ENCODE measurements around the gene FCRL4.

The FCRL4 gene

GRCh38 chr1:157584503-157584902, 13.4 kb downstream of the FCRL4 start:
- TF ChIP-seq CTCF (IDR thresholded peaks at IDR 0.05; ENCODE audit: low read depth, low read length), result no peak
- DNase-seq (ENCODE audit: low read depth, low spot score), result no peak
- in situ Hi-C loops (cut with HindIII; ENCODE audit: low sequenced_read_pairs), result no loop called here
- no peak overlapping the region for H3K4me3 ChIP-seq (ENCODE audit: low read depth, low read length)

- no peak for TF ChIP-seq CTCF (IDR thresholded peaks at IDR 0.05; ENCODE audit: low read depth, low read length)
- DNase-seq (ENCODE audit: low read depth, low spot score), result no peak
- no peak overlapping the region for H3K4me3 ChIP-seq (ENCODE audit: low read depth, low read length)
- in situ Hi-C loops (cut with HindIII; ENCODE audit: low sequenced_read_pairs), result no loop called here
These were observed 17.1 kb downstream of the FCRL4 start for GRCh38 chr1:157580828-157581210.

- in situ Hi-C loops (cut with HindIII; ENCODE audit: low sequenced_read_pairs), result no loop called here
- peak; percentile 68 for TF ChIP-seq CTCF (IDR thresholded peaks at IDR 0.05; ENCODE audit: low read depth, low read length)
- H3K4me3 ChIP-seq (ENCODE audit: low read depth, low read length), result no peak overlapping the region
- peak; percentile 68 for DNase-seq (ENCODE audit: low read depth, low spot score)
These were observed 17.6 kb downstream of the FCRL4 start for GRCh38 chr1:157580179-157580827.

- in situ Hi-C loops (cut with HindIII; ENCODE audit: low sequenced_read_pairs), result no loop called here
- H3K4me3 ChIP-seq (ENCODE audit: low read depth, low read length), result no peak overlapping the region
- TF ChIP-seq CTCF (IDR thresholded peaks at IDR 0.05; ENCODE audit: low read depth, low read length), result no peak
- no peak for DNase-seq (ENCODE audit: low read depth, low spot score)
These were observed 20.5 kb downstream of the FCRL4 start for GRCh38 chr1:157577420-157577819.

GRCh38 chr1:157575744-157576143, 22.1 kb downstream of the FCRL4 start:
- no peak overlapping the region for H3K4me3 ChIP-seq (ENCODE audit: low read depth, low read length)
- in situ Hi-C loops (cut with HindIII; ENCODE audit: low sequenced_read_pairs), result no loop called here
- no peak for TF ChIP-seq CTCF (IDR thresholded peaks at IDR 0.05; ENCODE audit: low read depth, low read length)
- no peak for DNase-seq (ENCODE audit: low read depth, low spot score)

GRCh38 chr1:157574836-157575235, 23.0 kb downstream of the FCRL4 start:
- in situ Hi-C loops (cut with HindIII; ENCODE audit: low sequenced_read_pairs), result no loop called here
- no peak overlapping the region for H3K4me3 ChIP-seq (ENCODE audit: low read depth, low read length)
- DNase-seq (ENCODE audit: low read depth, low spot score), result no peak
- TF ChIP-seq CTCF (IDR thresholded peaks at IDR 0.05; ENCODE audit: low read depth, low read length), result no peak

Measured in astrocyte of the spinal cord (primary cell).